ENCODE results near the gene SLC9B1. TPM values are rescaled to one million over a fixed set of nuclear protein-coding genes. Genes with fewer than 3 reads are reported as not detected.

SLC9B1 gene
- polyA plus RNA-seq, 1 of the 3 experiments (the other 2 are of a cell fraction): 0.21 TPM

- no peaks in the 10 kb centered on the region for H3K36me3 ChIP-seq (replicated peaks in 1 of 2; ENCODE audit: control insufficient read depth in 1 of 2, insufficient read depth in 2 of 2, low read length in 1 of 2)
- no peak overlapping the region for H3K4me2 ChIP-seq
- TF ChIP-seq, protein P1, sequence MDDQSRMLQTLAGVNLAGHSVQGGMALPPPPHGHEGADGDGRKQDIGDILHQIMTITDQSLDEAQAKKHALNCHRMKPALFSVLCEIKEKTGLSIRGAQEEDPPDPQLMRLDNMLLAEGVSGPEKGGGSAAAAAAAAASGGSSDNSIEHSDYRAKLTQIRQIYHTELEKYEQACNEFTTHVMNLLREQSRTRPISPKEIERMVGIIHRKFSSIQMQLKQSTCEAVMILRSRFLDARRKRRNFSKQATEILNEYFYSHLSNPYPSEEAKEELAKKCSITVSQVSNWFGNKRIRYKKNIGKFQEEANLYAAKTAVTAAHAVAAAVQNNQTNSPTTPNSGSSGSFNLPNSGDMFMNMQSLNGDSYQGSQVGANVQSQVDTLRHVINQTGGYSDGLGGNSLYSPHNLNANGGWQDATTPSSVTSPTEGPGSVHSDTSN (IDR thresholded peaks at IDR 0.05): no peak
- TF ChIP-seq SMC3 (IDR thresholded peaks at IDR 0.05; ENCODE audit: low read depth, low read length) (peak; percentile 88), TEAD4 (IDR thresholded peaks at IDR 0.05; ENCODE audit: borderline replicate concordance, insufficient read depth) (no peak), RCOR1 (IDR thresholded peaks at IDR 0.05; ENCODE audit: low read length) (0 out of 2 replicates have a peak, but pooled peaks have one; percentile 36), RAD21 (IDR thresholded peaks at IDR 0.05; ENCODE audit: low read length) (peak; percentile 97), YY1 (IDR thresholded peaks at IDR 0.05; ENCODE audit: low read depth) (no peak)
- TF ChIP-seq, protein P2, sequence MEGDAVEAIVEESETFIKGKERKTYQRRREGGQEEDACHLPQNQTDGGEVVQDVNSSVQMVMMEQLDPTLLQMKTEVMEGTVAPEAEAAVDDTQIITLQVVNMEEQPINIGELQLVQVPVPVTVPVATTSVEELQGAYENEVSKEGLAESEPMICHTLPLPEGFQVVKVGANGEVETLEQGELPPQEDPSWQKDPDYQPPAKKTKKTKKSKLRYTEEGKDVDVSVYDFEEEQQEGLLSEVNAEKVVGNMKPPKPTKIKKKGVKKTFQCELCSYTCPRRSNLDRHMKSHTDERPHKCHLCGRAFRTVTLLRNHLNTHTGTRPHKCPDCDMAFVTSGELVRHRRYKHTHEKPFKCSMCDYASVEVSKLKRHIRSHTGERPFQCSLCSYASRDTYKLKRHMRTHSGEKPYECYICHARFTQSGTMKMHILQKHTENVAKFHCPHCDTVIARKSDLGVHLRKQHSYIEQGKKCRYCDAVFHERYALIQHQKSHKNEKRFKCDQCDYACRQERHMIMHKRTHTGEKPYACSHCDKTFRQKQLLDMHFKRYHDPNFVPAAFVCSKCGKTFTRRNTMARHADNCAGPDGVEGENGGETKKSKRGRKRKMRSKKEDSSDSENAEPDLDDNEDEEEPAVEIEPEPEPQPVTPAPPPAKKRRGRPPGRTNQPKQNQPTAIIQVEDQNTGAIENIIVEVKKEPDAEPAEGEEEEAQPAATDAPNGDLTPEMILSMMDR (IDR thresholded peaks at IDR 0.05): peak; percentile 82
- H3K4me1 ChIP-seq (ENCODE audit: control insufficient read depth in 1 of 2, insufficient read depth in 2 of 2, low read depth in 1 of 2, low read length in 1 of 2): peaks cover 7 to 12% of the 10 kb centered on the region in 2 experiments; a peak in 3 of 4 replicates
- WGBS (ENCODE audit: low lambda C conversion rate): 76% methylated on average over 15 of the region's 15 CpGs
- CTCF ChIA-PET: interaction anchor here (0.6 to 3.1 kb wide), 28 partner anchors 9 to 594 kb away, joined by 3 to 14 read pairs (median 4); partner anchors contain the start of genes BDH2 and UBE2D3
- no peaks in the 10 kb centered on the region for H3K79me2 ChIP-seq (ENCODE audit: insufficient read depth)
- no peaks in the 10 kb centered on the region for H3K27me3 ChIP-seq (ENCODE audit: insufficient read depth)
- H4K20me1 ChIP-seq (ENCODE audit: insufficient read depth): no peaks in the 10 kb centered on the region
- no peaks in the 10 kb centered on the region for H3K9me2 ChIP-seq
- POLR2A ChIA-PET: no interaction called here
- H3K27ac ChIP-seq (ENCODE audit: low read depth in 2 of 2, low read length in 1 of 2): no peak overlapping the region
- H2AFZ ChIP-seq (ENCODE audit: low read depth): no peak overlapping the region
- H3K4me3 ChIP-seq (ENCODE audit: low read depth in 2 of 2, low read length in 1 of 2): no peak overlapping the region; a peak in 1 of 4 replicates
- no peaks in the 10 kb centered on the region for H3F3A ChIP-seq (replicated peaks; ENCODE audit: insufficient read depth)
- DNase-seq: peak; percentile 54
- no peak overlapping the region for H3K9ac ChIP-seq
- H3K9me3 ChIP-seq: no peaks in the 10 kb centered on the region
These were observed 10.4 kb downstream of the SLC9B1 start for GRCh38 chr4:103008875-103009729.

GRCh38 chr4:103002551-103002950 lies 17.0 kb downstream of the SLC9B1 start:
- Histone ChIP-seq H3K79me2 (ENCODE audit: insufficient read depth) (no peaks in the 10 kb centered on the region), H3K4me2 (no peak overlapping the region), H3K4me3 (ENCODE audit: low read depth in 2 of 2, low read length in 1 of 2) (no peak overlapping the region), H3K9me2 (no peaks in the 10 kb centered on the region), H2AFZ (ENCODE audit: low read depth) (no peak overlapping the region), H4K20me1 (ENCODE audit: insufficient read depth) (no peaks in the 10 kb centered on the region), H3K9me3 (no peaks in the 10 kb centered on the region), H3F3A (replicated peaks; ENCODE audit: insufficient read depth) (no peaks in the 10 kb centered on the region), H3K27ac (ENCODE audit: low read depth in 2 of 2, low read length in 1 of 2) (no peak overlapping the region), H3K9ac (no peak overlapping the region), H3K36me3 (replicated peaks in 1 of 2; ENCODE audit: control insufficient read depth in 1 of 2, insufficient read depth in 2 of 2, low read length in 1 of 2) (no peaks in the 10 kb centered on the region), H3K4me1 (ENCODE audit: control insufficient read depth in 1 of 2, insufficient read depth in 2 of 2, low read depth in 1 of 2, low read length in 1 of 2) (no peaks in the 10 kb centered on the region), H3K27me3 (ENCODE audit: insufficient read depth) (no peaks in the 10 kb centered on the region; the same call in 1 of the 2 replicates)
- 55% methylated on average over 2 of the region's 2 CpGs for WGBS (ENCODE audit: low lambda C conversion rate)
- CTCF ChIA-PET: interaction anchor here (1.0 kb wide), 1 partner anchor 18 kb away, joined by 3 read pairs; no protein-coding TSS in a partner anchor
- TF ChIP-seq TEAD4 (IDR thresholded peaks at IDR 0.05; ENCODE audit: borderline replicate concordance, insufficient read depth) (no peak), MEF2A (IDR thresholded peaks at IDR 0.05; ENCODE audit: borderline replicate concordance, low read depth) (no peak), GATA2 (CRISPR knock-in tag; IDR thresholded peaks at IDR 0.05) (no peak), USF2 (IDR thresholded peaks at IDR 0.05; ENCODE audit: borderline replicate concordance, low read depth, low read length) (no peak), NFIC (IDR thresholded peaks at IDR 0.05; ENCODE audit: borderline replicate concordance) (no peak), FOXJ3 (CRISPR knock-in tag; IDR thresholded peaks at IDR 0.05) (no peak)
- TF ChIP-seq, protein P3, sequence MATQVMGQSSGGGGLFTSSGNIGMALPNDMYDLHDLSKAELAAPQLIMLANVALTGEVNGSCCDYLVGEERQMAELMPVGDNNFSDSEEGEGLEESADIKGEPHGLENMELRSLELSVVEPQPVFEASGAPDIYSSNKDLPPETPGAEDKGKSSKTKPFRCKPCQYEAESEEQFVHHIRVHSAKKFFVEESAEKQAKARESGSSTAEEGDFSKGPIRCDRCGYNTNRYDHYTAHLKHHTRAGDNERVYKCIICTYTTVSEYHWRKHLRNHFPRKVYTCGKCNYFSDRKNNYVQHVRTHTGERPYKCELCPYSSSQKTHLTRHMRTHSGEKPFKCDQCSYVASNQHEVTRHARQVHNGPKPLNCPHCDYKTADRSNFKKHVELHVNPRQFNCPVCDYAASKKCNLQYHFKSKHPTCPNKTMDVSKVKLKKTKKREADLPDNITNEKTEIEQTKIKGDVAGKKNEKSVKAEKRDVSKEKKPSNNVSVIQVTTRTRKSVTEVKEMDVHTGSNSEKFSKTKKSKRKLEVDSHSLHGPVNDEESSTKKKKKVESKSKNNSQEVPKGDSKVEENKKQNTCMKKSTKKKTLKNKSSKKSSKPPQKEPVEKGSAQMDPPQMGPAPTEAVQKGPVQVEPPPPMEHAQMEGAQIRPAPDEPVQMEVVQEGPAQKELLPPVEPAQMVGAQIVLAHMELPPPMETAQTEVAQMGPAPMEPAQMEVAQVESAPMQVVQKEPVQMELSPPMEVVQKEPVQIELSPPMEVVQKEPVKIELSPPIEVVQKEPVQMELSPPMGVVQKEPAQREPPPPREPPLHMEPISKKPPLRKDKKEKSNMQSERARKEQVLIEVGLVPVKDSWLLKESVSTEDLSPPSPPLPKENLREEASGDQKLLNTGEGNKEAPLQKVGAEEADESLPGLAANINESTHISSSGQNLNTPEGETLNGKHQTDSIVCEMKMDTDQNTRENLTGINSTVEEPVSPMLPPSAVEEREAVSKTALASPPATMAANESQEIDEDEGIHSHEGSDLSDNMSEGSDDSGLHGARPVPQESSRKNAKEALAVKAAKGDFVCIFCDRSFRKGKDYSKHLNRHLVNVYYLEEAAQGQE (IDR thresholded peaks at IDR 0.05; ENCODE audit: low read depth, low read length): peak; percentile 94
- no peak for DNase-seq
- POLR2A ChIA-PET: no interaction called here
